IMR-90 (cell line): ENCODE measurements around the gene PITPNC1. TPM values are rescaled to one million over a fixed set of nuclear protein-coding genes. Genes with fewer than 3 reads are reported as not detected.
"Not testable (repeated sequence)": the region's sequence is repeated elsewhere in the genome, so short reads cannot be mapped to it uniquely, and the experiment has no call there.

Experiments used
- ATAC-seq: fragments of 200-7000 bp; cut with Tn5 transposase; 2 replicates; pipeline ENCODE4 v1.9.1; 2020; ENCODE audit warnings: low read depth, mild to moderate bottlenecking, moderate library complexity
- BruUV-seq: library from RNA; stranded (reverse); fragments of 400-500 nt; replicated peaks from 2 replicates; lab custom pipeline; 2021; lab: Mats Ljungman, UMichigan
- CTCF ChIA-PET: fragments of 300-600 bp; formaldehyde crosslinking; extraction: SDS; loops from one replicate; lab custom pipeline; 2021; ENCODE audit warnings: antibody characterized with exemption; lab: Yijun Ruan, JAX
- POLR2A ChIA-PET: fragments of 300-600 bp; sonication (Branson Sonifier 250); formaldehyde crosslinking; loops from one replicate; lab custom pipeline; 2022; ENCODE audit warnings: antibody characterized with exemption; ENCODE audit not compliant: unreplicated experiment; lab: Charles Lee
- DNase-seq: peaks from one replicate; pipeline ENCODE4 v3.0.0; 2013
- H2AFZ ChIP-seq: replicated peaks from 2 replicates; pipeline ENCODE3; 2013; ENCODE audit warnings: low read length, mild to moderate bottlenecking; ENCODE audit not compliant: poor library complexity
- H2AK5ac ChIP-seq: 2 replicates; pipeline ENCODE4 v1.6.1; 2013; ENCODE audit warnings: low read depth, low read length, inconsistent platforms
- H2AK9ac ChIP-seq: replicated peaks from 2 replicates; pipeline ENCODE3; 2013; ENCODE audit warnings: mild to moderate bottlenecking, low read depth, low read length, moderate library complexity; ENCODE audit not compliant: poor library complexity
- H2BK120ac ChIP-seq: 2 replicates; pipeline ENCODE4 v1.6.1; 2013; ENCODE audit warnings: low read depth, low read length, inconsistent platforms
- H2BK15ac ChIP-seq: 3 replicates; pipeline ENCODE4 v1.6.1; 2013; ENCODE audit warnings: low read depth, low read length, inconsistent platforms
- H2BK20ac ChIP-seq: 2 replicates; pipeline ENCODE4 v1.6.1; 2013; ENCODE audit warnings: low read depth, mild to moderate bottlenecking, inconsistent platforms, low read length, moderate library complexity
- H2BK5ac ChIP-seq: 2 replicates; pipeline ENCODE4 v1.6.1; 2013; ENCODE audit warnings: mild to moderate bottlenecking, low read depth, low read length, inconsistent platforms; ENCODE audit not compliant: poor library complexity, severe bottlenecking
- H3K14ac ChIP-seq: replicated peaks from 2 replicates; pipeline ENCODE4 v1.6.1; 2013; ENCODE audit warnings: low read depth, low read length, inconsistent platforms
- H3K18ac ChIP-seq: 2 replicates; pipeline ENCODE4 v1.6.1; 2013; ENCODE audit warnings: low read depth, low read length, control low read depth
- H3K23ac ChIP-seq: 2 replicates; pipeline ENCODE4 v1.6.1; 2013; ENCODE audit warnings: low read depth, low read length, inconsistent platforms
- H3K27ac ChIP-seq: 2 replicates; pipeline ENCODE4 v1.5.1; 2013; ENCODE audit warnings: mild to moderate bottlenecking, control low read depth, low read length; ENCODE audit not compliant: insufficient read depth
- H3K27me3 ChIP-seq: 2 replicates; pipeline ENCODE4 v1.6.1; 2013; ENCODE audit warnings: low read length; ENCODE audit not compliant: control insufficient read depth, insufficient read depth
- H3K36me3 ChIP-seq: 2 replicates; pipeline ENCODE4 v1.6.1; 2013; ENCODE audit warnings: low read length, mixed read lengths; ENCODE audit not compliant: control insufficient read depth, insufficient read depth
- H3K4ac ChIP-seq: 2 replicates; pipeline ENCODE4 v1.6.1; 2013; ENCODE audit warnings: low read depth, low read length, inconsistent platforms
- H3K4me1 ChIP-seq: 2 replicates; pipeline ENCODE4 v1.6.1; 2013; ENCODE audit warnings: low read length, mixed read lengths; ENCODE audit not compliant: control insufficient read depth, insufficient read depth
- H3K4me2 ChIP-seq: 2 replicates; pipeline ENCODE4 v1.6.1; 2013; ENCODE audit warnings: low read depth, mild to moderate bottlenecking, control low read depth, low read length, moderate library complexity
- H3K4me3 ChIP-seq: 2 replicates; pipeline ENCODE4 v1.5.1; 2013; ENCODE audit warnings: low read depth, mild to moderate bottlenecking, control low read depth, low read length, moderate library complexity; ENCODE audit not compliant: insufficient read depth
- H3K56ac ChIP-seq: 2 replicates; pipeline ENCODE4 v1.6.1; 2013; ENCODE audit warnings: low read length, inconsistent platforms; ENCODE audit not compliant: insufficient read depth; ENCODE audit errors: extremely low read depth
- H3K79me1 ChIP-seq, 2 experiments: 2 replicates each; pipeline ENCODE4 v1.6.1; 2013; ENCODE audit warnings: low read length in 2 of 2, inconsistent platforms in 1 of 2, low read depth in 1 of 2
- H3K9ac ChIP-seq: 2 replicates; pipeline ENCODE4 v1.6.1; 2013; ENCODE audit warnings: low read depth, low read length, control low read depth
- H3K9me1 ChIP-seq: 2 replicates; pipeline ENCODE4 v1.6.1; 2013; ENCODE audit warnings: low read length, inconsistent platforms; ENCODE audit not compliant: insufficient read depth
- H3K9me3 ChIP-seq: 2 replicates; pipeline ENCODE4 v1.6.1; 2013; ENCODE audit warnings: low read length; ENCODE audit not compliant: control insufficient read depth, insufficient read depth
- H4K20me1 ChIP-seq: 2 replicates; pipeline ENCODE4 v1.6.1; 2013; ENCODE audit warnings: low read length, inconsistent platforms; ENCODE audit not compliant: insufficient read depth
- H4K5ac ChIP-seq: 2 replicates; pipeline ENCODE4 v1.6.1; 2013; ENCODE audit warnings: mild to moderate bottlenecking, low read depth, low read length, control low read depth
- H4K8ac ChIP-seq, 2 experiments: 2 replicates each; pipeline ENCODE4 v1.6.1; 2013; ENCODE audit warnings: low read depth in 2 of 2, low read length in 2 of 2, control low read depth in 1 of 2, inconsistent platforms in 1 of 2
- H4K91ac ChIP-seq: 2 replicates; pipeline ENCODE4 v1.6.1; 2013; ENCODE audit warnings: low read depth, low read length, inconsistent platforms; ENCODE audit not compliant: insufficient read depth
- WGBS, 2 experiments: methylation state at CpG; one replicate each; pipeline versions ENCODE4 v1.1.5 to v1.1.7; 2013; ENCODE audit warnings: missing lambda C conversion rate in 2 of 2; ENCODE audit not compliant: insufficient read length in 1 of 2; ENCODE audit errors: extremely low coverage in 2 of 2; 5-methylcytosine and 5-hydroxymethylcytosine counted together
- dilution Hi-C: fragments of 300-500 bp; cut with HindIII; formaldehyde crosslinking; loops from one replicate; pipeline ENCODE4 v1.14.3; 2018; ENCODE audit warnings: low sequenced_read_pairs; ENCODE audit not compliant: unreplicated experiment
- in situ Hi-C: fragments of 300-500 bp; cut with MboI; formaldehyde crosslinking; loops from 3 replicates; pipeline ENCODE4 v1.14.3; 2019; ENCODE audit warnings: low sequenced_read_pairs, inconsistent platforms, mixed read lengths
- intact Hi-C: fragments of 100-400 bp; cut with micrococcal nuclease; formaldehyde crosslinking; loops from 2 replicates; pipeline ENCODE4 v1.10.0; 2022
- polyA plus RNA-seq, 3 experiments: library from polyadenylated mRNA; depleted of rRNA; stranded (reverse); fragments of >200 nt; gene quantifications; 2 replicates each; pipeline ENCODE4 v1.2.3, GENCODE V29; 2012; ENCODE audit warnings: low replicate concordance in 1 of 3
- total RNA-seq: library from RNA; depleted of rRNA; stranded (reverse); fragments of >200 nt; gene quantifications from 2 replicates; pipeline ENCODE4 v1.2.3, GENCODE V29; 2012

PITPNC1 gene
- total and polyA plus RNA-seq, 2 of the 4 experiments (the other 2 are of a cell fraction), result 4.1 TPM

GRCh38 chr17:67578679-67579405, 201.8 kb downstream of the PITPNC1 start:
- BruUV-seq, H3K79me1 ChIP-seq, dilution Hi-C loops, H3K27me3 ChIP-seq, H3K4me3 ChIP-seq, H3K9ac ChIP-seq, H3K56ac ChIP-seq, H2AFZ ChIP-seq, H3K4me2 ChIP-seq, H3K4ac ChIP-seq, H2AK5ac ChIP-seq, H4K20me1 ChIP-seq, H3K23ac ChIP-seq, in situ Hi-C loops, H3K4me1 ChIP-seq, H3K9me1 ChIP-seq, CTCF ChIA-PET, H2BK15ac ChIP-seq, H4K91ac ChIP-seq, H3K9me3 ChIP-seq, H4K8ac ChIP-seq, H2BK5ac ChIP-seq, POLR2A ChIA-PET, ATAC-seq, H2BK120ac ChIP-seq, H3K18ac ChIP-seq, H3K36me3 ChIP-seq, DNase-seq, H2BK20ac ChIP-seq, H3K14ac ChIP-seq, H4K5ac ChIP-seq, H3K27ac ChIP-seq, intact Hi-C loops, H2AK9ac ChIP-seq: not testable (repeated sequence)
- WGBS, 2 experiments, result 100% methylated on average over 2 of the region's 9 CpGs; no CpG with 5 or more reads in 1 of the 2 experiments
